GM18519 (cell line): Measurements from ENCODE around the gene RPS6KA2.
"Not testable (repeated sequence)": the region's sequence is repeated elsewhere in the genome, so short reads cannot be mapped to it uniquely, and the experiment has no call there.

Experiments
- ATAC-seq: cut with Tn5 transposase; IDR thresholded peaks from one replicate; pipeline ENCODE4 v1.9.1; 2021; ENCODE audit warnings: mild to moderate bottlenecking, moderate library complexity; ENCODE audit not compliant: unreplicated experiment, low FRiP score

Gene RPS6KA2

GRCh38 chr6:166365806-166366205 lies 261.2 kb downstream of the RPS6KA2 start:
- ATAC-seq, result no peak

- no peak for ATAC-seq
Measured at GRCh38 chr6:166365221-166365620, 261.8 kb downstream of the RPS6KA2 start.

DNA sequence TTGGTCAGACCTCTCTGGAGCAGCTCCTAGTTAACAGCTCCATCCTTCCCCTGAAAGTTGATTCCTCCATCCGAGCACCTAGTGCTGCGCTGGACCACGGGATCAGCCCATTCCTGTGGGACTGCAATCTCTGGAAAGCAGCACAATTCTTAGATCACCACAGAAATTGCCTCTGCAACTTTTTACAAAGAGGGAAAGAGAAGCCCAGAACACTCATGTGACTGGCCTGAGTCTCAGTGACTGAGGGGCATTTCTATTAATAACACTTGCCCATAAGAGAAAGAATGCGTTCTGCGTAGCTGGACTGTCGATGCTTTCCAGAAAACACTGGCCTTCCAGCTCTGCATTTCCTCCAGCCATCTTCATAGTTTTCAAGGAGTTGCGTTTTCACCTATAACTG lies 262.6 kb downstream of the RPS6KA2 start:
- no peak for ATAC-seq

DNA sequence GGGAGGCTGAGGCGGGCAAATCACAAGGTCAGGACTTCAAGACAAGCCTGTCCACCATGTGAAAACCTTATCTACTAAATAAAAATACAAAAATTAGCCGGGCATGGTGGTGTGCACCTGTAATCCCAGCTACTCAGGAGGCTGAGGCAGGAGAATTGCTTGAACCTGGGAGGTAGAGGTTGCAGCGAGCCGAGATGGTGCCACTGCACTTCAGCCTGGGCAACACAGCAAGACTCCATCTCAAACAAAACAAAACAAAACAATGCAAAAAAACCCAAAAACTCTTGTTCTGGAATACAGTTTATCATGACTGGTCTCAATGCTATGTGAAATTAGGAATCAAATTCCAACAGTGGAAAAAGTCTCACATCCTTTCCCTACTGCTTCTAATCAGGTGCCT lies 264.6 kb downstream of the RPS6KA2 start:
- ATAC-seq, result not testable (repeated sequence)

DNA sequence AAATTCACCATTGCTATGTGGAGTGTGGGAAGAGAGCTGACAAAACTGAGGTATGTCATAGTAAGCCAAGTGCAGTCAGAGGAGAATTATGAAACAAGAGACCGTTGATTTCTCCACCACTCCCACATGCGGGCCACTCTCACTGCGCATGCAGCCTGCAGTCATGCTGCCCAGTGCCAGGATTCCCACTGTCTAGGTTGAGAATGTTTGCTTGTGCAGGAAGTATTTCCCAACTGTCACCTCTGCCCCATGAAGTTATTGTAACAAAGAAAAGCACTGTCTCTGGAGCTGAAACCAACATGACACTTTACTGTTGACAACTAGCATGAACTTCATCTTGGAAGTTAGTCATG lies 266.0 kb downstream of the RPS6KA2 start:
- ATAC-seq, result no peak

DNA sequence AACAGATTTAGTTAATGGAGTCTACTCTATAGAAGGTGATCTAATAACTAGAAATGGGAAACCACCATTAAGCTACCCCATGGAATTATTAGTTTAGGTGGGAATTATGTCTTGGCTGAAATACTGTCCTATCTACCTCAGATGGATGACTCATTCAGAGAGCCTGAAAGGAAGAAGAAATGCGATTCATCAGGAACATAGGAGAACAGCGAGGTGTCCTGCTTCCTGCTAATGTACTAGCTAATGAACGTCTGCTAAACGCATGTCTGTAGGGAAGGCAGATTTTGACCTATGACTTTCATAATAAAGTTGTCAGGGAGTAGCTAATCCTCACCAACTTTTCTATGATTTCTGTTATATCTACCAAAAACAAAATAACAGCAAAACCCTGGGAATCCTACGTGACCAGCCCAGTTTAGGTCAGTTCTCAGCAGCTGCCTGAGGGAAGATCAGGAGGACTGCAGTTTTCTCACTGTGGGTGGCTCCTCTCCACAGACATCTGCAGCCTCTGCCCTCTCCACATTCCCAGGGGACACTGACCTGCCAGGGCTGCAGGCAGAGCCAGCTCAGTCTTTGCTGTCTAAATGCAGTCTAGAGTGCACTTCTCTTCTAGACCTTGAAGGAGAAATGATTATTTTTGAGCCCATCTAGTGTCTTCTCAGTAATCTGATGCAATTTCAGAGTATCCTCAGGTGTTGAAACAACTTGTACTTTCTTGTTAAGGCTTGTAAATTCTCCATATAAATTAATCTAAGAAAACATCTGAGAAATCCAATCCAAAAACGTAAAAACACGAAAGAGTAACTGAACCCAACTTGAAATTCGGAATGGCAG lies 266.6 kb downstream of the RPS6KA2 start:
- no peak for ATAC-seq
